Liver (tissue), 9 donors: ENCODE results near the gene C9orf72. TPM values are rescaled to one million over a fixed set of nuclear protein-coding genes. Genes with fewer than 3 reads are reported as not detected.

Experiments
- DNase-seq: peaks from one replicate; pipeline ENCODE4 v3.0.0-alpha.2; 2017; ENCODE audit warnings: low spot score
- H3K27ac ChIP-seq, 2 donors: one replicate each; pipeline ENCODE4 v1.7.0; 2013; ENCODE audit warnings: inconsistent platforms in 2 of 2, low read length in 2 of 2, control low read depth in 1 of 2, low read depth in 1 of 2, mild to moderate bottlenecking in 1 of 2
- H3K27me3 ChIP-seq, 4 donors: one replicate each; pipeline versions ENCODE4 v1.6.1 to v1.7.0; 2013; ENCODE audit warnings: low read length in 3 of 4, inconsistent platforms in 1 of 4, mild to moderate bottlenecking in 1 of 4, moderate library complexity in 1 of 4; ENCODE audit not compliant: control insufficient read depth in 4 of 4, insufficient read depth in 4 of 4
- H3K36me3 ChIP-seq, 4 donors: one replicate each; pipeline versions ENCODE4 v1.6.1 to v1.7.0; 2013; ENCODE audit warnings: low read length in 3 of 4, mild to moderate bottlenecking in 3 of 4, low read depth in 1 of 4, moderate library complexity in 1 of 4; ENCODE audit not compliant: control insufficient read depth in 4 of 4, insufficient read depth in 3 of 4
- H3K4me1 ChIP-seq, 4 donors: one replicate each; pipeline versions ENCODE4 v1.6.1 to v1.7.0; 2013; ENCODE audit warnings: low read length in 3 of 4, mild to moderate bottlenecking in 3 of 4, moderate library complexity in 1 of 4; ENCODE audit not compliant: control insufficient read depth in 4 of 4, insufficient read depth in 4 of 4
- H3K4me3 ChIP-seq, 3 donors: one replicate each; pipeline versions ENCODE4 v1.6.1 to v1.7.0; 2013; ENCODE audit warnings: low read length in 3 of 3, control low read depth in 1 of 3, low read depth in 1 of 3, mild to moderate bottlenecking in 1 of 3
- H3K9ac ChIP-seq, 2 donors: one replicate each; pipeline ENCODE4 v1.7.0; 2013; ENCODE audit warnings: low read length in 2 of 2, mild to moderate bottlenecking in 2 of 2, moderate library complexity in 2 of 2, control low read depth in 1 of 2, low read depth in 1 of 2
- H3K9me3 ChIP-seq, 4 donors: one replicate each; pipeline versions ENCODE4 v1.6.1 to v1.7.0; 2013; ENCODE audit warnings: low read length in 3 of 4; ENCODE audit not compliant: control insufficient read depth in 4 of 4
- EGR1 ChIP-seq, 2 donors: IDR thresholded peaks; 2 replicates each; pipeline ENCODE4 v1.6.1; 2016 to 2018; ENCODE audit warnings: antibody characterized with exemption in 2 of 2, low read depth in 2 of 2
- FOXA2 ChIP-seq: IDR thresholded peaks from 2 replicates; pipeline ENCODE4 v1.6.1; 2016; ENCODE audit warnings: antibody characterized with exemption
- HNF4A ChIP-seq, 2 donors: conservative IDR thresholded peaks; 2 replicates each; pipeline ENCODE4 v1.6.1; 2016; ENCODE audit warnings: antibody characterized with exemption in 2 of 2, mild to moderate bottlenecking in 2 of 2
- HNF4G ChIP-seq: IDR thresholded peaks from 2 replicates; pipeline ENCODE4 v1.6.1; 2016; ENCODE audit warnings: antibody characterized with exemption
- MAX ChIP-seq: IDR thresholded peaks from 2 replicates; pipeline ENCODE4 v1.6.1; 2016; ENCODE audit warnings: antibody characterized with exemption
- NR2F2 ChIP-seq: IDR thresholded peaks from 2 replicates; pipeline ENCODE4 v1.6.1; 2016; ENCODE audit warnings: antibody characterized with exemption
- RAD21 ChIP-seq, 2 donors: IDR thresholded peaks; 2 replicates each; pipeline ENCODE4 v1.6.1; 2016; ENCODE audit warnings: antibody characterized with exemption in 2 of 2, mild to moderate bottlenecking in 2 of 2
- RXRA ChIP-seq, 2 donors: IDR thresholded peaks; 2 replicates each; pipeline ENCODE4 v1.6.1; 2017 to 2018; ENCODE audit warnings: antibody characterized with exemption in 2 of 2, mild to moderate bottlenecking in 1 of 2
- TAF1 ChIP-seq: conservative IDR thresholded peaks from 2 replicates; pipeline ENCODE4 v1.6.1; 2016; ENCODE audit warnings: antibody characterized with exemption, mild to moderate bottlenecking
- YY1 ChIP-seq: IDR thresholded peaks from 2 replicates; pipeline ENCODE4 v1.6.1; 2016; ENCODE audit warnings: antibody characterized with exemption, mild to moderate bottlenecking
- WGBS: extraction: QIAGEN DNeasy Blood & Tissue Kit; methylation state at CpG from one replicate; pipeline ENCODE4 v1.1.7; 2013; 5-methylcytosine and 5-hydroxymethylcytosine counted together
- polyA plus RNA-seq, 2 donors: library from polyadenylated mRNA; stranded (reverse) in 1 of 2; unstranded in 1 of 2; fragments of 200-250 nt in 1 of 2; fragments of >200 nt in 1 of 2; fragmentation: Nextera tagmentation in 1 of 2; extraction: Ambion mirVana in 1 of 2; gene quantifications; one replicate each; pipeline versions ENCODE4 v1.2.1 to v1.2.3, GENCODE V29; 2013 to 2015
- total RNA-seq, 2 donors: library from RNA; depleted of rRNA; stranded (reverse); fragments of >200 nt; gene quantifications; one replicate each; pipeline ENCODE4 v1.2.3, GENCODE V29; 2014
- TF ChIP-seq, protein P1 (sequence below): IDR thresholded peaks from 2 replicates; pipeline ENCODE4 v1.6.1; 2016; ENCODE audit warnings: antibody characterized with exemption
- TF ChIP-seq, protein P2 (sequence below): IDR thresholded peaks from 2 replicates; pipeline ENCODE4 v1.6.1; 2016; ENCODE audit warnings: antibody characterized with exemption, mild to moderate bottlenecking
- TF ChIP-seq, protein P3 (sequence below): fragments of 150-350 bp; IDR thresholded peaks from 2 replicates; pipeline ENCODE4 v1.5.1; 2017; ENCODE audit warnings: improper control_type of control experiment, low read depth, low read length; ENCODE audit not compliant: missing input control
- donor health status: healthy.
- donor health status: healthy.
- donor health status: healthy.
- donor health status: healthy.
- donor health status: healthy.

The C9orf72 gene
- total and polyA plus RNA-seq, 4 donors: 2.8 to 14.1 (median 8.6) TPM

DNA sequence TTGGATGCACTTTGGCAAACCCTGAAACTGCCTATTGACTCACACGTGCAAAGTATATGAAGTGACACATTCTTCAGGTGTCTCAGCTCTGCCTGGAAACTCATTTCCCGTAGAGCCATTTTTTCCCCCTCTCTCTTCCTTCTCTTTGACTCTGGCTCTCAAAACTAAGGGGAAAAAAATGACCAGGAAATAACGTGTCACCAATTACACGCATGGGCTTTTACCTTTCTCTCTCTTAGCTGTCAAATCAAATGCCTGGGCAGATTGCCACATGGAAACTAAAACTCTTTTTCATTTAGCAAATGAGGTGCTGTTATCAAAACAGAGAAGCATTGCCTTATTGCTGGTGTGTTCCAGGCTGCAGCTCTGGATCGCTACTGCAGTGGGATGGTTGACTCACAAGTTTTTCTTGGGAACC, 67.5 kb downstream of the C9orf72 start:
- 82% methylated on average over 5 of the region's 5 CpGs for WGBS

DNA sequence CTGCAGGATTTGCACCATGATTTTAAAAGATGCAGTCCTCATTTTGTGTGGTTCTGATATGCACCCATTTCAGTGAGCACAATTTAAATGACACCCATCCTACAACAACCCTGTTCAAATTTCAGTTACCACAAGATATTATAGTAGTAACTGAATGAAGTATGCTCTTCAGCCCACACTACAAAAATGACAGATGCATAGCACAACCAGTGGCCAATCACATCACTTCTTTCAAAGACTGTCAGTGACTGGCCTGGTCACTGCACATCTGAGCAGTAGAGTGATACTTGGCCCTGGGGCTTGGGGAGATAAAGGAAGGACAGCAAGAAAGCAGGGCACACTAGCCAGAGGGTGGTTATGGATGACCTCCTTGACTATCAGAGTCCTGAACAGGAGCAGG, 69.0 kb downstream of the C9orf72 start:
- no peak for DNase-seq

More for the DNA sequence above, 67.5 kb downstream of the C9orf72 start:
- Histone ChIP-seq H3K36me3 (no peaks in the 10 kb centered on the region), H3K27ac (no peak overlapping the region), H3K9ac (no peak overlapping the region), H3K9me3 (no peaks in the 10 kb centered on the region), H3K4me1 (no peaks in the 10 kb centered on the region), H3K4me3 (no peak overlapping the region), H3K27me3 (no peaks in the 10 kb centered on the region)
- TF ChIP-seq, protein P1, sequence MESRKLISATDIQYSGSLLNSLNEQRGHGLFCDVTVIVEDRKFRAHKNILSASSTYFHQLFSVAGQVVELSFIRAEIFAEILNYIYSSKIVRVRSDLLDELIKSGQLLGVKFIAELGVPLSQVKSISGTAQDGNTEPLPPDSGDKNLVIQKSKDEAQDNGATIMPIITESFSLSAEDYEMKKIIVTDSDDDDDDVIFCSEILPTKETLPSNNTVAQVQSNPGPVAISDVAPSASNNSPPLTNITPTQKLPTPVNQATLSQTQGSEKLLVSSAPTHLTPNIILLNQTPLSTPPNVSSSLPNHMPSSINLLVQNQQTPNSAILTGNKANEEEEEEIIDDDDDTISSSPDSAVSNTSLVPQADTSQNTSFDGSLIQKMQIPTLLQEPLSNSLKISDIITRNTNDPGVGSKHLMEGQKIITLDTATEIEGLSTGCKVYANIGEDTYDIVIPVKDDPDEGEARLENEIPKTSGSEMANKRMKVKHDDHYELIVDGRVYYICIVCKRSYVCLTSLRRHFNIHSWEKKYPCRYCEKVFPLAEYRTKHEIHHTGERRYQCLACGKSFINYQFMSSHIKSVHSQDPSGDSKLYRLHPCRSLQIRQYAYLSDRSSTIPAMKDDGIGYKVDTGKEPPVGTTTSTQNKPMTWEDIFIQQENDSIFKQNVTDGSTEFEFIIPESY: no peak
- TF ChIP-seq HNF4A (conservative IDR thresholded peaks at IDR 0.05) (no peak), MAX (no peak)
- no peak for DNase-seq

DNA sequence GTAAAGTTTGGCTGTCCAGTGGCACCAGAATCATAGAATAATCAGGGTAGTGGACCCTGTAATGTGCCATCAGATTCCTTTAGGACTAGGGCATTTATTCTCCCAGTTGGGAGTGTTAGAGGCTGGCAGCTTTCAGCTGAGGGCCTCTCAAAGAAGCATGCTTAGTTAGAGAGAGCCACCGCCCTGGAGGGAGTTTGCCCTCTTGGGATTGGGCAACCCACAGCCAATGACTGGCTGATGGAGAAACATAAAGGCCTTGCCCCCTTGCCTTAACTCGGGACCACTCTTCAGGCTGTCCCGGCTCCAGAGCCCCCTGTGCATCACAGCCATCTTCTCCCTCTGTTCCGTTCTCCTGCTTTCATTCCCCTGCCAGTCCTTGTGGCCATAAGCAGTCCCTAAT, 69.7 kb downstream of the C9orf72 start:
- no peak overlapping the region for H3K4me3 ChIP-seq
- H3K9me3 ChIP-seq: no peaks in the 10 kb centered on the region
- no peaks in the 10 kb centered on the region for H3K27me3 ChIP-seq
- H3K9ac ChIP-seq: no peak overlapping the region
- H3K36me3 ChIP-seq: no peaks in the 10 kb centered on the region
- no peak for DNase-seq
- no peaks in the 10 kb centered on the region for H3K4me1 ChIP-seq
- WGBS: 94% methylated on average over 4 of the region's 4 CpGs
- no peak overlapping the region for H3K27ac ChIP-seq
- no peak for TF ChIP-seq EGR1 (IDR thresholded peaks at IDR 0.05; ENCODE audit: low read depth in 2 of 2)
- TF ChIP-seq, protein P2, sequence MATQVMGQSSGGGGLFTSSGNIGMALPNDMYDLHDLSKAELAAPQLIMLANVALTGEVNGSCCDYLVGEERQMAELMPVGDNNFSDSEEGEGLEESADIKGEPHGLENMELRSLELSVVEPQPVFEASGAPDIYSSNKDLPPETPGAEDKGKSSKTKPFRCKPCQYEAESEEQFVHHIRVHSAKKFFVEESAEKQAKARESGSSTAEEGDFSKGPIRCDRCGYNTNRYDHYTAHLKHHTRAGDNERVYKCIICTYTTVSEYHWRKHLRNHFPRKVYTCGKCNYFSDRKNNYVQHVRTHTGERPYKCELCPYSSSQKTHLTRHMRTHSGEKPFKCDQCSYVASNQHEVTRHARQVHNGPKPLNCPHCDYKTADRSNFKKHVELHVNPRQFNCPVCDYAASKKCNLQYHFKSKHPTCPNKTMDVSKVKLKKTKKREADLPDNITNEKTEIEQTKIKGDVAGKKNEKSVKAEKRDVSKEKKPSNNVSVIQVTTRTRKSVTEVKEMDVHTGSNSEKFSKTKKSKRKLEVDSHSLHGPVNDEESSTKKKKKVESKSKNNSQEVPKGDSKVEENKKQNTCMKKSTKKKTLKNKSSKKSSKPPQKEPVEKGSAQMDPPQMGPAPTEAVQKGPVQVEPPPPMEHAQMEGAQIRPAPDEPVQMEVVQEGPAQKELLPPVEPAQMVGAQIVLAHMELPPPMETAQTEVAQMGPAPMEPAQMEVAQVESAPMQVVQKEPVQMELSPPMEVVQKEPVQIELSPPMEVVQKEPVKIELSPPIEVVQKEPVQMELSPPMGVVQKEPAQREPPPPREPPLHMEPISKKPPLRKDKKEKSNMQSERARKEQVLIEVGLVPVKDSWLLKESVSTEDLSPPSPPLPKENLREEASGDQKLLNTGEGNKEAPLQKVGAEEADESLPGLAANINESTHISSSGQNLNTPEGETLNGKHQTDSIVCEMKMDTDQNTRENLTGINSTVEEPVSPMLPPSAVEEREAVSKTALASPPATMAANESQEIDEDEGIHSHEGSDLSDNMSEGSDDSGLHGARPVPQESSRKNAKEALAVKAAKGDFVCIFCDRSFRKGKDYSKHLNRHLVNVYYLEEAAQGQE: no peak
- TF ChIP-seq RAD21 (IDR thresholded peaks at IDR 0.05): no peak
- no peak for TF ChIP-seq HNF4G
- TF ChIP-seq NR2F2: no peak
- no peak for TF ChIP-seq YY1
- TF ChIP-seq, protein P1: no peak
- TF ChIP-seq, protein P3, sequence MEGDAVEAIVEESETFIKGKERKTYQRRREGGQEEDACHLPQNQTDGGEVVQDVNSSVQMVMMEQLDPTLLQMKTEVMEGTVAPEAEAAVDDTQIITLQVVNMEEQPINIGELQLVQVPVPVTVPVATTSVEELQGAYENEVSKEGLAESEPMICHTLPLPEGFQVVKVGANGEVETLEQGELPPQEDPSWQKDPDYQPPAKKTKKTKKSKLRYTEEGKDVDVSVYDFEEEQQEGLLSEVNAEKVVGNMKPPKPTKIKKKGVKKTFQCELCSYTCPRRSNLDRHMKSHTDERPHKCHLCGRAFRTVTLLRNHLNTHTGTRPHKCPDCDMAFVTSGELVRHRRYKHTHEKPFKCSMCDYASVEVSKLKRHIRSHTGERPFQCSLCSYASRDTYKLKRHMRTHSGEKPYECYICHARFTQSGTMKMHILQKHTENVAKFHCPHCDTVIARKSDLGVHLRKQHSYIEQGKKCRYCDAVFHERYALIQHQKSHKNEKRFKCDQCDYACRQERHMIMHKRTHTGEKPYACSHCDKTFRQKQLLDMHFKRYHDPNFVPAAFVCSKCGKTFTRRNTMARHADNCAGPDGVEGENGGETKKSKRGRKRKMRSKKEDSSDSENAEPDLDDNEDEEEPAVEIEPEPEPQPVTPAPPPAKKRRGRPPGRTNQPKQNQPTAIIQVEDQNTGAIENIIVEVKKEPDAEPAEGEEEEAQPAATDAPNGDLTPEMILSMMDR: no peak
- no peak for TF ChIP-seq TAF1

More for the DNA sequence above, 69.0 kb downstream of the C9orf72 start:
- no peak overlapping the region for H3K9ac ChIP-seq
- H3K4me1 ChIP-seq: no peaks in the 10 kb centered on the region
- TF ChIP-seq NR2F2 (no peak), RXRA (IDR thresholded peaks at IDR 0.05) (no peak), FOXA2 (no peak), TAF1 (no peak)
- TF ChIP-seq, protein P3: no peak
- H3K27ac ChIP-seq: no peak overlapping the region
- no peaks in the 10 kb centered on the region for H3K27me3 ChIP-seq
- no peak overlapping the region for H3K4me3 ChIP-seq
- no peaks in the 10 kb centered on the region for H3K36me3 ChIP-seq
- no peaks in the 10 kb centered on the region for H3K9me3 ChIP-seq
